ENCODE results near the gene GDF9.
A peak's percentile ranks its signal among the peaks of the same experiment; 100 is the strongest.

GDF9 gene, protein sequence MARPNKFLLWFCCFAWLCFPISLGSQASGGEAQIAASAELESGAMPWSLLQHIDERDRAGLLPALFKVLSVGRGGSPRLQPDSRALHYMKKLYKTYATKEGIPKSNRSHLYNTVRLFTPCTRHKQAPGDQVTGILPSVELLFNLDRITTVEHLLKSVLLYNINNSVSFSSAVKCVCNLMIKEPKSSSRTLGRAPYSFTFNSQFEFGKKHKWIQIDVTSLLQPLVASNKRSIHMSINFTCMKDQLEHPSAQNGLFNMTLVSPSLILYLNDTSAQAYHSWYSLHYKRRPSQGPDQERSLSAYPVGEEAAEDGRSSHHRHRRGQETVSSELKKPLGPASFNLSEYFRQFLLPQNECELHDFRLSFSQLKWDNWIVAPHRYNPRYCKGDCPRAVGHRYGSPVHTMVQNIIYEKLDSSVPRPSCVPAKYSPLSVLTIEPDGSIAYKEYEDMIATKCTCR

DNA sequence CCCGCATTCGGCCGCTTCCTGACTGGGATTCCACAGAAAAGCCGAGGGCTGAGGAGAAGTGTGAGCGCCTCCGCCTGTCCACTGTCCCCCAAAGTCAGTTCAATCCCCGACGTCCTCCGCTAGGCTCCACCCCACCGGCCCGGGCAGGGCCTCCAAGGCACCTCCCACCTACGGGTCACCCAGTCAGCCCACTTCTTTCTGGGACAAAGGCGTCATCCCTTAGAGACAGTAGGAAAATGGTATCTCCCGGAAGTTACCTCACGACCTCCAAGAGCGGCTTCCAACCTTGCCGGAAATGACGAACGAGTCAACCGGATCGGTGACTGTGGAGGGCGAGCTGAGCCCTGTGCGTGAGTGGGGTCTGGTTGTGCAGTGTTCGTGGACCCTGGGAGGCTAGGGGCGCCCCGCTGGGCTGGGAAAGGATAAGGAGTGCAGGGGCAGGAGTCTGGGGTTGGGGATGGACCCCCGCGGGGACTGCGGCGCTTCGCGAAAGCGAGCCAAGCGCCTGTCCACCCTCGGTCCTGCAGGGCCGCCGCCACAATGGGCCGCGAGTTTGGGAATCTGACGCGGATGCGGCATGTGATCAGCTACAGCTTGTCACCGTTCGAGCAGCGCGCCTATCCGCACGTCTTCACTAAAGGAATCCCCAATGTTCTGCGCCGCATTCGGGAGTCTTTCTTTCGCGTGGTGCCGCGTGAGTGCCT is at the start of gene GDF9, which contains the start of gene UQCRQ:
GDF9 (minus strand) TSS at position 128 of the 704 bp plus-strand sequence. CDS start 1,936 bp downstream, outside the sequence.
UQCRQ (plus strand) TSS at position 301 of the 704 bp plus-strand sequence; CDS start at position 541, 240 bp downstream.
- Mint-ChIP-seq H3K9me3 (no peaks in the 10 kb centered on the region), H3K27me3 (ENCODE audit: low read depth) (no peaks in the 10 kb centered on the region), H3K4me3 (peak within 1 kb of the TSS; percentile 99), H3K4me1 (ENCODE audit: low read depth) (peaks cover 24% of the 10 kb centered on the region), H3K27ac (peak within 1 kb of the TSS; percentile 99), H3K36me3 (ENCODE audit: low read depth) (peaks cover 21% of the 10 kb centered on the region)

DNA sequence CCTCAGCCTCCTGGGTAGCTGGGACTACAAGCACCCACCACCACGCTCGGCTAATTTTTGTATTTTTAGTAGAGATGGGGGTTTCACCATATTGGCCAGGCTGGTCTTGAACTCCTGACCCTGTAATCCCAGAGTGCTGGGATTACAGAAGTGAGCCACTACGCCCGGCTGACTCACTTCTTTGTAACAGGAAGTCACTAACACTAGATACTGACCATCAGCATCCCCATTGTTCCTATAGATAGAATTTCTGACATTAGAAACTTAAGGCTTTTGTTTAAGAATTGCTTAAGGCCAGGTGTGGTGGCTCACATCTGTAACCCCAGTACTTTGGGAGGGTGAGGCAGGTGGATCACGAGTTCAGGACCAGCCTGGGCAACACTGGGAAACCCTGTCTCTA is 49.4 kb upstream of the GDF9 start:
- H3K4me3 Mint-ChIP-seq = no peak overlapping the region
- no peak overlapping the region for H3K27ac Mint-ChIP-seq
- no peaks in the 10 kb centered on the region for H3K4me1 Mint-ChIP-seq (ENCODE audit: low read depth)
- no peaks in the 10 kb centered on the region for H3K9me3 Mint-ChIP-seq
- no peaks in the 10 kb centered on the region for H3K27me3 Mint-ChIP-seq (ENCODE audit: low read depth)
- peaks cover 20% of the 10 kb centered on the region for H3K36me3 Mint-ChIP-seq (ENCODE audit: low read depth)

DNA sequence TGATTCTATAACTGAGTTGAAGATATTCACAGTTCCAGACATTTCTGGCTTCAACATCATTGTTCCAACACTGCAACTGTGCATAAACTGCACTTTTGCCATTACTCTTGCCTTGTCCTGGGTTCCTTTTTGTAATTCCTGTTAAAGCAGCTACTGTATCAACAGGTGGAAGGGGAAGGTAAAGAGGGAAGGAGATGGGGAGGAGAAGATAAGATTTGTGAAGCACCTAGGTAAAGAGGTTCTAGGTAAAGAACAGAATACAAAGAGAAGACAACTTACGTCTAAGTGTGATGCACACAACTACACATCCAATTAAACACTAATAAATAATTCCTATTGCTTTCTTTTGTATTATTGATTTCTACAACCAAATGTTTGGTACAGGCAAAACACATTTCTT is 43.4 kb upstream of the GDF9 start:
- H3K36me3 Mint-ChIP-seq (ENCODE audit: low read depth) = peaks cover 16% of the 10 kb centered on the region
- H3K4me3 Mint-ChIP-seq = no peak overlapping the region
- H3K4me1 Mint-ChIP-seq (ENCODE audit: low read depth) = no peaks in the 10 kb centered on the region
- no peaks in the 10 kb centered on the region for H3K9me3 Mint-ChIP-seq
- no peaks in the 10 kb centered on the region for H3K27me3 Mint-ChIP-seq (ENCODE audit: low read depth)
- H3K27ac Mint-ChIP-seq = no peak overlapping the region

DNA sequence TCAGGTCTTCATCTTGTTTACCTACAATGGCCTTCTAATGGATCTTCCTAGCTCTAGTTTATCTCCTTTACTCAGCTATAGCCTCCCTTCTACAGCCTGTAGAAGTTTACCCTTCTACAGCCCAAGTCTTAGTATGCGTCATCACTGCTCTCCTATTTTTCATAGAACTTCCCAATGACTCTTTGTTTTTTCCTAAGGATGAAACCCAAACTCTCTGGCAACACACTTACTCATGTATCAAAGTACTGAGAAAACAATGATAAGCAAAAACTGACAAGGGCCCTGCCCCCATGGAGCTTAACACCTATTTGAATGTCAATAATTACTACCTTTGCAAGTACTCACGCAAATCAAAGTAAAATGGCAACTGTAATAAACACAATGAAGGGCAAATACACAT is 40.9 kb upstream of the GDF9 start:
- Mint-ChIP-seq H3K9me3 (no peaks in the 10 kb centered on the region), H3K4me3 (no peak overlapping the region), H3K4me1 (ENCODE audit: low read depth) (no peaks in the 10 kb centered on the region), H3K27ac (no peak overlapping the region), H3K36me3 (ENCODE audit: low read depth) (peaks cover 22% of the 10 kb centered on the region), H3K27me3 (ENCODE audit: low read depth) (no peaks in the 10 kb centered on the region)

DNA sequence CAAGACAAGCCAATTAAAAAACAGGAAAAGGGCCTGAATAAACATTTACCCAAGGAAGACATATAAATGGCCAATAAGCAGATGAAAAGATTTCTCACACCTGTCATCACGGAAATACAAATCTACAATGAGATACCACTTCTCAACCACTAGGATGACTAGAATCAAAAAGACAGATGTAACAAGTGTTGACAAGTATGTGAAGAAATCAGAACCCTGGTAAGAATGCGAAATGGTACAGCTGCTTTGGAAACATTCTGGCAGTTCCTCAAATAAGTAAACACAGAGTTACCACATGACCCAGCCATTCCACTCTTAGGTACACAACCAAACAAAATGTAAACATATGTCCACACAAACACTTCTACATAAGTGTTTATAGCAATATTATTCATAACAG is 39.7 kb upstream of the GDF9 start:
- Mint-ChIP-seq H3K27me3 (ENCODE audit: low read depth) (no peaks in the 10 kb centered on the region), H3K36me3 (ENCODE audit: low read depth) (peaks cover 21% of the 10 kb centered on the region), H3K27ac (no peak overlapping the region)

DNA sequence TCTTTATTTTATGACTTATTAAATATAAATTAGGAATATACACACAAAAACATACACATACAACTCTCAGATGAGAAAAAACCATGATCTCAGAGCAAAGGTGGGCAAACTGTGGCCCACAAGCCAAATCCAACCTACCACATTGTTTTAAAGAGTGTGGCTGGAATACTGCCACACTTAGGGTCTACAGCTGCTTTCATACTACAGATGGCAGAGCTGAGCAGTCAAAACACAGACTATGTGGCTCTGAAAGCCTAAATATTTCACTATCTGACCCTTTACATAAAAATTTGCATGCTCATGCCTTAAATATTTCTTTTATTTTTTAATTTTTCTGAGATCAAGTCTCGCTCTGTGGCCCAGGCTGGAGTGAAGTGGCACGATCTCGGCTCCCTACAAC is 35.5 kb upstream of the GDF9 start:
- Mint-ChIP-seq H3K4me3 (no peak overlapping the region), H3K9me3 (no peaks in the 10 kb centered on the region), H3K36me3 (ENCODE audit: low read depth) (peaks cover 29% of the 10 kb centered on the region), H3K27ac (no peak overlapping the region), H3K4me1 (ENCODE audit: low read depth) (peaks cover 8% of the 10 kb centered on the region), H3K27me3 (ENCODE audit: low read depth) (no peaks in the 10 kb centered on the region)

More for the DNA sequence above, 39.7 kb upstream of the GDF9 start:
- no peaks in the 10 kb centered on the region for H3K4me1 Mint-ChIP-seq (ENCODE audit: low read depth)
- no peak overlapping the region for H3K4me3 Mint-ChIP-seq
- H3K9me3 Mint-ChIP-seq = no peaks in the 10 kb centered on the region

DNA sequence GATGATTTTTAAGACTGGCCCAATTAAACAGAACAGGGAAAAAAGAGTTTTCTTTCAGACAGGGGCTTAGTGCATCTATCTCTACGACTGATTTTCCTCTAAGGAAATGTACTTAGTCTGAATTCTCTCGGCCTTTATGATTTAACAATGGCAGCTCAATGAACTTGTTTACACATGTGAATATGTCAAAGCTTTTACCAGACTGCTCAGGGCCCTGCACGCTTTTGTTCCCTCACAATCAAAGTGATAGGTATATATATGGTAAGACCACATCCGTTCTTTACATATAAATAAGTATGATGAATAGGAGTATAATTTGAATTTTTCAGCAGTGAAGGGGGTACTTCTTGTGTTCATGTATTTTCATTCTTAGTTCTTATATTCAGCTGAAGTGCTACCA is 34.8 kb upstream of the GDF9 start:
- Mint-ChIP-seq H3K9me3 (no peaks in the 10 kb centered on the region), H3K4me1 (ENCODE audit: low read depth) (peaks cover 14% of the 10 kb centered on the region), H3K36me3 (ENCODE audit: low read depth) (peaks cover 36% of the 10 kb centered on the region), H3K4me3 (no peak overlapping the region), H3K27ac (no peak overlapping the region), H3K27me3 (ENCODE audit: low read depth) (no peaks in the 10 kb centered on the region)

DNA sequence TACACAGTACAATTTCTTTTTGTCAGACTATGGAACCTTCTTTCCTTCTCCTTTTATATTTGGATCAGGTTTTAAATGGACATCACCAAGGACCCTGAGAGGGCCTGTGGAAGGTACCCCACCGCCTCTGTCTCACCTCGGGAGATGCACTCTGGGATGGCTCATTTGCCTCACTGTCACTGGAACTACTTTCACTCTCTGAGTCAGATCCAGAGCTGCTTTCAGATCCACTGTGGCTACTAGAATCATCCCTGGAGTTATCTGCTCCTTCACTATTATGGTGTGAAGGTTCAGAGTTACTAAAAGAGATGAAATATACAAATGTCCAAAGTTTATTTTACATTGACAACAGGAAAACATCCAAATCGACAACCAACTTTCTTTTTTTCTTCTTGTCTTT is 31.8 kb upstream of the GDF9 start:
- Mint-ChIP-seq H3K27me3 (ENCODE audit: low read depth) (no peaks in the 10 kb centered on the region), H3K27ac (no peak overlapping the region), H3K4me1 (ENCODE audit: low read depth) (peaks cover 17% of the 10 kb centered on the region), H3K4me3 (no peak overlapping the region), H3K36me3 (ENCODE audit: low read depth) (peaks cover 43% of the 10 kb centered on the region), H3K9me3 (no peaks in the 10 kb centered on the region)

DNA sequence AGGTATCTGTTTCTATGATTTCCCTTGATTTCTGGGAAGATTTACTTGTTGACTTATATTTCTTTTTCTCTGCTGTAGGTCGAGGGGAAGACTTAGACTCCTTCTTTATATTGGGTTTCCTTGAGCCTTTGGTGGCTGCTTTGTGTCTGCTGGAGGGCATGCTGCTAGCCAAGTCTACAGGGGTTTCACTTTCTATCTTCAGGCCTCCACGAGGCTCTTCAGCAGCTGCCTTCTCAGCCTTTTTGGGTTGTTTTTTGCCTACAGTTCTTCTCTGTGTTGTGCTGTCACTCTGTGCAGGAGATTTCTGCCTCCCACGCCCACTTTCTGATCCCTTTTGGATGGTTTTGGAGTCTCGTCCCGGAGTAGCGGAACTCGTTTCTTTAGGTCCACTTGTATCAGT is 30.4 kb upstream of the GDF9 start:
- Mint-ChIP-seq H3K36me3 (ENCODE audit: low read depth) (peaks cover 51% of the 10 kb centered on the region), H3K27me3 (ENCODE audit: low read depth) (no peaks in the 10 kb centered on the region), H3K9me3 (no peaks in the 10 kb centered on the region), H3K27ac (peak overlapping the region; percentile 79), H3K4me3 (peak overlapping the region; percentile 43), H3K4me1 (ENCODE audit: low read depth) (peaks cover 17% of the 10 kb centered on the region)

DNA sequence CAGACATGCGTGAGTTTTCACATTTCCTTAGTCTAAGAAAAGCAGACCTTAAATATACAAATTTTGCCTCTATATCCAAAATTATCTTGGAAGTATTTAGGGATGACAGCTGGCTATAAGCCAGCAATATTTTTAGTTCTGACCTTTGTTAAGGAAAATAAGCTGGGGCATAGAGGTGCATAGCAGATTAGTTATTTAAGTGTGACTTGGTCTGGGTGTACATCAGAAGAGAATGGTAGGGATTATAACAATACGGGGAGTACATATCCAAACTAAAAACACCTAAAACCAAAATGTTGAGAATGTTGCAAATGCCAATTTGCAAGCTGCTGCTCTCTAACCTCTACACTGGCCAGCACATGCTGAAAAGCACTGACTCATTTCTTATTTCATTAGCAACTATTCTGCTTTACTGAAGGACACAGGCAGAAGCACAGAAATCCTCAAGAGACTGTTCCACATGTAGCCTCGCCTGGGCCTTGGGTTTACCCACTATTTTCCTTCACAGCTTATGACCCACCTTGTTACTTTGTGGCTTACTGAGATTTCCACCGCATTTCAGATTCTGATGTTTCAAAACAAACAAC is 29.5 kb upstream of the GDF9 start:
- Mint-ChIP-seq H3K36me3 (ENCODE audit: low read depth) (peaks cover 49% of the 10 kb centered on the region), H3K27ac (peak overlapping the region; percentile 79), H3K9me3 (no peaks in the 10 kb centered on the region), H3K27me3 (ENCODE audit: low read depth) (no peaks in the 10 kb centered on the region), H3K4me1 (ENCODE audit: low read depth) (peaks cover 17% of the 10 kb centered on the region), H3K4me3 (no peak overlapping the region)

DNA sequence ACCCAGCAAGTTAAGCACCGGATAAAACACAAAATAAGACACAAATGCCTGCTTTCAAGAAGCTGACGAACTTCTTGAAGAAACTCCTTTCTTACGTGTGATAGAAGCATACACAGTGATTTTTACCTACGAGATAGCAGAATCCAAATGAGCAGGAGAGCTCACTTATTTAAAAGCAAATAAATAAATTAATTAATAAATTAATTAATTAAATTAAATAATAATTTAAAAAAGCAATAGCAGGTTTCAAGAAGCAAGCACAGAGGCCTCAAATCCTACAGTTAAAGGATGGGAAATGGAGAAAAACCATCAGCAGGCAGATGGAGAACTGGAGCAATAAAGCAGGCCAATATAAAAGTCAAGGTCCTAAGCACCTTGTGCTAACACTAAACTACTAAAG is 24.5 kb upstream of the GDF9 start:
- no peak overlapping the region for H3K4me3 Mint-ChIP-seq
- no peaks in the 10 kb centered on the region for H3K27me3 Mint-ChIP-seq (ENCODE audit: low read depth)
- H3K36me3 Mint-ChIP-seq (ENCODE audit: low read depth) = peaks cover 51% of the 10 kb centered on the region
- no peaks in the 10 kb centered on the region for H3K9me3 Mint-ChIP-seq
- peaks cover 5% of the 10 kb centered on the region for H3K4me1 Mint-ChIP-seq (ENCODE audit: low read depth)
- H3K27ac Mint-ChIP-seq = no peak overlapping the region

DNA sequence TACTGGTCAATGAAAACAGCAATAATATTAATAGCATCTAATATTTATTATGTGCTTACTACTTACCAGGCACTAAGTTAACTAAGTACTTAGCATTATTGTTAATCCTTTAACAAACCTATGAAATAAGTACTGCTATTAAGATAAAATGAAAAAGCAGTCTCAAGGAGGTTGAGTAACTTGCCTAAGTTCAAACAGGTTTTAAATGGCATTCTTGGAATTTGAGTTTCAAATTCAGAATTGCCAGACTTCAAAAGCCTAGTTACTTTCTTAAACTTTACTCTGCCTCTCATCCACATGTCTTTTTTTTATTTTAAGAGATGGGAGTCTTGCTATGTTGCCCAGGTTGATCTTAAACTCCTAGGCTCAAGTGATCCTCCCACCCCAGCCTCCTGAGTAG is 23.2 kb upstream of the GDF9 start:
- H3K36me3 Mint-ChIP-seq (ENCODE audit: low read depth) = peaks cover 46% of the 10 kb centered on the region
- H3K27ac Mint-ChIP-seq = no peak overlapping the region
- no peaks in the 10 kb centered on the region for H3K27me3 Mint-ChIP-seq (ENCODE audit: low read depth)
- H3K4me3 Mint-ChIP-seq = no peak overlapping the region
- H3K9me3 Mint-ChIP-seq = no peaks in the 10 kb centered on the region
- peaks cover 5% of the 10 kb centered on the region for H3K4me1 Mint-ChIP-seq (ENCODE audit: low read depth)

DNA sequence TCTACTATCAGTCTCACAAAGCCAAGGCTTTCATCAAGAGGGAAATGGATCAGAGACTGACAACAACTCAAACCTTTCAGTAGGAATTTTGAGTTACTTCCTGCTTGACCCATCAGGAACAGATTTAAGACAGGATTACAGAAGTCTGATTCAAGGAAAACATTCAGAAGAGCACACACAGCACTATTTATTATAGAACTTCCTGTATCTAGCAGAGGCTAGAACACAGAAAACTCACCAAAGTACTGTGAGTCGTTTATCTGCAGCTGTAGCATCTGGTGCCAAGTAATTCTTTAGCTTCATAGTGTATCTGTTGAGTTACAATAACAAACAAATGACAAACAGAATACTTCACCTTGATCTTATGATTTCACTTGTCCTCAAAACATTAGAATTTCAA is 21.0 kb upstream of the GDF9 start:
- Mint-ChIP-seq H3K4me1 (ENCODE audit: low read depth) (peaks cover 5% of the 10 kb centered on the region), H3K27ac (no peak overlapping the region), H3K27me3 (ENCODE audit: low read depth) (no peaks in the 10 kb centered on the region), H3K9me3 (no peaks in the 10 kb centered on the region), H3K36me3 (ENCODE audit: low read depth) (peaks cover 38% of the 10 kb centered on the region), H3K4me3 (no peak overlapping the region)

DNA sequence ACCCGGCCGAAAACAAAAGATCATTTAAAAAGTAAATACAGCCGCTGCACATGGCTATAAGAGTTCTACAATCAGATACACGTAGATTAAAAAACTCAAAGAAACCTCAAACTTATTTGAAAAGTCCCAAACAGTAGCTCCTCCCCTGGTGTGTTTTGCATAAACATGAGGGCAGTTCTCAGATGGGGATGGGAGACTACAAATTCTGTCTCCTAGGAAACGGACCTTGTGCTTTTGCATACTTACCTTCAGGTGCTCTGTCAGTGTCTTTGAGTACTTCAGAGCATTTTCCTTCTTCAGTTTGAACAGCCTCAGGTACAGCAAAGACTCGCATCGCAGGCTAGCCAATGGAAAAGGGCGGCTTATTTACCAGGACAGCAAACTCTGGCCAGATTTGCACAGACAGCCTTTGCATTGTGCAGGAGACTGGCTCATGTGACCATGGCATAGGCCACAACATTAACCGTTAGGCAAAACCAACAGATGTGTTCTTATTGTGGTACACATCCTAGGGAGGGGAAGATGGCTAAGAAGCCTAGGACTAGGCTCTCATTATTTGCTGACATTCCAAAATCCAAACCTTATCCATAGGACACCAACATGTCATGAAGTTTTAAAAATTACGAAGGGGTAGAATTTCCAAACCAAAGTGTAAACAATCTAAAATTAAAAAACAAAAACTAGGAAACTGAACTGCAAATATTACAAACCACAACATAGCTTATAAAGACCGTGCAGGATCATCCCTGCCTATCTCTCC is 20.0 kb upstream of the GDF9 start:
- H3K27me3 Mint-ChIP-seq (ENCODE audit: low read depth) = no peaks in the 10 kb centered on the region
- H3K9me3 Mint-ChIP-seq = no peaks in the 10 kb centered on the region
- no peak overlapping the region for H3K4me3 Mint-ChIP-seq
- peaks cover 33% of the 10 kb centered on the region for H3K36me3 Mint-ChIP-seq (ENCODE audit: low read depth)
- no peak overlapping the region for H3K27ac Mint-ChIP-seq
- H3K4me1 Mint-ChIP-seq (ENCODE audit: low read depth) = peaks cover 5% of the 10 kb centered on the region

All from T-helper 1 cell treated with Interleukin-12 subunit alpha and Interleukin-12 subunit beta and Interleukin-4 antibody, amounts not matched to agents 30 μg/mL and 1 μg/mL, for 36 hours (primary cell).